Measurements from ENCODE around the gene PPP2R1B.

PPP2R1B gene

DNA sequence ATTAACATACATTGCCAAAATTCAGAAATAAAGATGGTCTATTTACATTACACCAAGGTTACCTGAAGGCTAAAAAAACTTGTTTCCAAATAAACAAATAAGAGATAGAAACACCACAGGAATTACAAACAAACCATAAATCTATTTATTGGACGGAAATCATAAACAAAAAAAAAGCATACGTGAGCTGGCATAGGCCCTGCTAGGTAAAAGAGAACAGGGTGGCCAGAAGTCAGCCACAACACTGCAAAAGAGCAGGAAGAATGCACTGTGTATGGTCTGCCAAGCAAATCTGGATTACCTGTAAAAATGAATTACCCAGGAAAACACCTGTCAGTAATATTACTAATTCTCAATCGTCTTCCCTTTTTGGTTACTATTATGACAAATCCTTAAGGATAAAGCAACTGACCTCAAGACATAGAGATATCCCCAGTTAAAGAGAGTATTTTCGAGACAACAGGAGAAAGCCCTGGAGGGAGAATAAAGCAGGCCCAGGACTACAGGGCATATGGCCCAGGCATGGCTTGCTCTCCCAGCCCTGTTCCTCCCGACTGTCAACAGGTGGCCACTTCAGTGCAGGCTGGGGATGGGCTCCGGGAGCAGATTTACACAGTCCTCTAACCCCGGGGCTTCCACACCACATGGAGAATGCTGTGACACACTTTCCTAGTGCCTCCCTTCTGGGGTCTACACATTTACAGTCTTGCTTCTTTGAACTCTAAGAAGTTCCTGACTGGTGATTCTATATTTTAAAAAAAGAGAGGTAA, 18.0 kb downstream of the PPP2R1B start:
- no peak for DNase-seq (ENCODE audit: low spot score)

DNA sequence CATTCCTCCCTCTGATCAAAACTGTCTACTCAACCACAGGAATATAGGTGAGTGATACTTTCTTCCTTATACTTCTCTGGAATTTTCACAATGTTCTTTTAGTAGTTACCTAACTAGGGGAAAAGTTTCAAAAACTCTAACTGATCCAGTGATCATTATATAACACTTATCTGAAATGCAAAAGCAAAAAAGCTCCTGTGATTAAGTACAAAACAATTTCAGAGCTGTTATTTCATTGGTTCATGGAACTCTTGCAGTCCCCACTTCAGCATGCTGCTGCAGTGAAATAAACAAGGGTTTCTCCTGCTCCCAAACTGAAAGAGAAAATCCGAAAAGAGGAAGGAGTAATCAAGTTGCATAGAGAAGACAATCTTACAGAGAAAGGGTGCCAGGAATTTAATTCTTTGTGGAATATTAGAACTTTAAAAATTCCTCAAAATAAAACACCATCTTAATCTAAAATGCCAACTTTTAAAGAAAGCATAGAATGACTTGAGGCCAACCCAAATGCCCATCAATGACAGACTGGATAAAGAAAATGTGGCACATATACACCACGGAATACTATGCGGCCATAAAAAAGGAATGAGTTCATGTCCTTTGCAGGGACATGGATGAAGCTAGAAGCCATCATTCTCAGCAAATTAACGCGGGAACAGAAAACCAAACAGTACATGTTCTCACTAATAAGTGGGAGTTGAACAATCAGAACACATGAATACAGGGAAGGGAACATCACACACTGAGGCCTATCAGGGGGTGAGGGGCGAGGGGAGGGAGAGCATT, 20.3 kb downstream of the PPP2R1B start:
- DNase-seq (ENCODE audit: low spot score): no peak

DNA sequence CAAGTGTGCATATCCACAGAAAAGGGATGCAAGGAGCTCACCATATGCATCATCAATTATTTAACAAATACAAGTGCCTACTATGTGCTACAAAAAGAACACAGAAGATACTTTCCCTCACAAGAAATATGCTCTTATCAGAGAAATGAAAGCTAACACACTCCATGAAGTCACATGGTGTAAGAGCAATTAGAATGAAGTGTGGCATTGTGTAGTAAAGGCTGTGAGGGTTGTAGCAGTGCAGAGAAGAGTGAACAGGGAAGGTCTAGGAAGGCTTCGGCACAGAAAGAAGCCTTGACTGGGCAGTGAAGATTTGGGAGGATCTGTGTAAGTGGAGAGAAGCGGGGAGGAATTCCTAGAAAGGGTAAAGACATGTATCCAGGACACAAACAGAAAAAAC, 22.5 kb downstream of the PPP2R1B start:
- no peak for DNase-seq (ENCODE audit: low spot score)

DNA sequence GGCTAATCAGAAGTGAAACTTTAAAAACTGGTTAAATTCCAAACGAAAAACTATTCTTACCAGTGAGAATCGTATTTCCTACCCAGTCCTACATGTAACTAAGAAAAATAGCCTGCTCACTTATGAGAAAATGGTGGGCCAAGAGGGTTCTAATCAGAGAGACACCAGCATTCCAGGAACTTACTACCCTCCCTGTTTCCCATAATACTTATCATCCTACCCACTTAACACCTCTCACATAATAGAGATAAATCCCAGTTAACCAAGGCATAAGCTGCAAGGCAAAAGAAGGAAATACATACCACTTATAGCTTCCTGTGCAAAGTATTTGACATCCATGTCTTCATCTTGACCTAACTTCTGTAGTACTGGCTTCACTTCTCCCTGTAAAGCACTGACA, 24.4 kb downstream of the PPP2R1B start:
- no peak for DNase-seq (ENCODE audit: low spot score)

DNA sequence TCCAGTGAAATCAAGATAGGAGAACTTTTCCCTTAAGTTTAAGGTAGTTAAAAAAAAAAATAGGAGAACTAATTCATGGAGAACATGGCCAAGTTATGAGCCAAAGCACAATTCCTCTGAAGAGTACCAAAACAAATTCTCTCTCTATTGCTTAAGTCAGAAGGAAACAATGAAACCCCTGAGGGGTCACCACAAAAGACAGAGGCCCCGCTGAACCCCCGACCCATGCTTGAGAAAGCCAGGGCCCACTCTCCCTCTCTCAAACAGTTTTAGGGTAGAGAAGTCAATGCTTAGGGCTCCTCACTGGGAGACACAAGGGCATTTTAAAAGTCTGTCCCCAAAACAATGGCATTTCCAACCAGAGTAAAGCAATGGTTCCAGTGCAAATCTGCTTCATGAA, 26.9 kb downstream of the PPP2R1B start:
- DNase-seq (ENCODE audit: low spot score): no peak

DNA sequence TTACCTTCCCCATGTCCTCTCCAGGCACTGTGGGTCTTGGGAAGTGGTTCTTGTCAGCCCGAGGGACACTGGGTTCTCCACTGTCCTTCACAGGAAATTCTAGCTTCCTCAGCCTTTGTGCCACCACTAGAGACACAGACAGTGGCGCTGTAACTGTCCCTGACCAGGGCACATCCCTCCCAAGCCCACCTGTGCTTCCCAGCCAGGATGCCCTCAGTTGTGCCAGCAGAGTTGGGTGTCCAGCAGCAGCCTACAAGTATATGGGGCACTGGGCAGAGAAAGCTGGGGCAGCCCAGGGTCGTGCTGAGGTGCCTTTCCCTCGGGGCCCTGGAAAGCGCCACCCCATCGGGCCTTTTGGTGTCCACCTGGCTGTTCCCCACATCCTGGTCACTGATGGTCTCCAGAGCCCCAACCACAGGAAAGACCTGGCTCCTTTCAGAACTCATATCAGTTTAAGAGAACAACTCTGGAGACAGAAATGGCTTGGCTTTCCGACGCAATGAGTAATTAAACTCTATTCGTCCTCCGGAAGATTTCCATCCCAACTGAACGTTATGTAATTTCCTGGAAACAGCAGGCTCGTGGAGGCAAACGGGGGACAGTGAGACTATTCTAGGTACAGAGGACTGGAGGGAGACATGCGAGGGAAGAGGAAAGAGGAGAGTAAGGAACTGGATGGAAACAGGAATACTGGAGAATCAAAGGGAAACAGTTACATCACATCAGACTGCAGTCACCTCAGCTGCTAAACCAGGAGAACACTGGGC, 28.6 kb downstream of the PPP2R1B start:
- peak; percentile 72 for DNase-seq (ENCODE audit: low spot score)

DNA sequence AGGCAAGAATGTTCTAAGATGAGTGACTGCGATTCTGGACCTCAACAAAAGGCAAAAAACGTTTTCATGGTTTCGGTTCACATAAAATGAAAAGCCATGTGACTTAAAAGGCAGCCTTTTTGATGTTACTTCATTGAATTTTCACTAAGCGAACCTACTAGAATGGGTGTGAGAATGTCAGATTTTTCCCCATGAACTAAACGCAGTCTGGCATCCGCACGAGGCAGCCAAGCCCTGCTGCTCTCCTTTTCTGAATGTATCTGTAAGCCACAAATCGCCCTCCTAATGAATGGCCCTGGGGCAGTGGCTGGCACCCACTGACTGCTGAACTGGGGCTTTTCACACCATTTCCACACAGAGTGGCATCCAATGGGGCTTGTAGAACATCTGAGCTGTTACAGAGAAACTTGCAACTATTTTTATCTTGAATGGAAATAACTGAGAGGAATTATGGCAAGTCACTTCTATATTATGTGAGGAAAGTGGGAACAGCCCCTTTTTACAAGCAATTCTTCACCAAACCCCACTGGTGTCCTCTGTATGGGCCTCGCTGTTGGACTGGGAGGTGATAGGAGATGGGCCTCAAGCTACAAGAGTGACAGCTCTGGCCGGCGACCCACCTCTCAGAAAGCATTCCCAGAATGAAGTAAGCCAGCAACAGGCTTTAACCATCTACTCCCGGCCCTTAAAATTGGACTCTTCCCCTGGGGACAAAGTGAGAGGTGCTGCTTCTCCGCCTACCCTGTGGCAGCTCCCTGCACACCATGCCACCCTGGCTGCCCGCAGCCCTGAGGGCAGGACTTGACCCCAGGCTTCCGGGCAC, 29.4 kb downstream of the PPP2R1B start:
- DNase-seq (ENCODE audit: low spot score): peak; percentile 60

DNA sequence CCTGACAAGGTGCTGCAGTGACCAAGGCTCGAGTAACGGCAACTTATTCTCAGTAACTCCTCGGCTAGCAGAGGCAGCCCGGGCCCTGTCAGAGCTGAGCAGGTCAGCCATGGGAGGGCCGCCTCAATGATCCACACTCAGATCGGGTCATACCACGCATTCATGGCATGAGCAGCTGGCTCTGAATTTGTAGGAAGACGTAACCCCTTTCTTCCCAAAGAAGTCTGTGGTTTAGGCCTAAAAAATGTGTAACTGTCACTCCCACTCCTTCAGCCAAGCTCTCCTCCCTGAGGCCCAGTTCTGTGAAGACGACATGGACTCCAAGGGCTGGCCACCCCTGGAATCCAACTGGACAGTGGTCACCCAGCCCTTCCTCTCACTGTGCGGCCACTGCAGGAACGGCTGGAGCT, 30.0 kb downstream of the PPP2R1B start:
- peak; percentile 55 for DNase-seq (ENCODE audit: low spot score)

DNA sequence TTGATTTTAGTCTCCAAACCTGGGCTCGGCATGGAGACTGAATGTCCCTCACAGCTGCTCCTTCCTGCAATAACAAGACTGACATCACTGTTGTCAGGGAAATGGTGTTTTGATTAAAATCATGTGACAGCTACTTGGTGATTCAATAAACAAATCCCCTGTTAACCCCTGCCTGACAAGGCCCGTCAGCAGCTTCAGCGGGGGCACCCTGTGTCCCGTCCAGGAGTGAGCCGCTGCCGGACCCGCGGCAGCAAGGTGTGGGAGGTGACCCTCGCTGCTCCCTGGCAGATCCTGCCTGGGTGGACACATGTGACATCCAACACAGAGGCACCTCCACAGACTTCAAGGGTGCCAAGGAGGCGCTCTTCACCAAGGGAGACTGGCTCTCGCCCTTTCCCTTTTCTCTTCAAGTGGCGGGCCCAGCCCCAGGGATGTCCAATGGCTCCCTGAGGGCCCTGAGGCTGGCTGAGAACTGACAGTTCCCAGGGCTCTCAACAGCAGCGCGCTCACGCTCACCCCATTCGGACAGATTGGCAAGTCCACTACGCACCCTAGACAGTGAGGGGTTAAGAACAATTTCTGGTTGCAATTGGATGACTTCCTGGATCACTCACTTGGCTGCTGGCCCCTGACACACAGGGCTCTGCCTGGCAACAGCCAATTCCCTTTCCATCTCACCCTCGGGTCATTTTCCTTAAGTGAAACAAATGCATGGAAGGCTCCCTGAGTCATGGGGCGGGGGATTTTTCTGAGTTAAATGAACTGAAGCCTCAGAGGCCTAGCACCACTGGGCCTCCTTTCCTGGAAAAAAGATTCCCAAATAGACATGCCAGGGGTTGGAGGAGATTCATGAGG, 30.7 kb downstream of the PPP2R1B start:
- peak; percentile 96 for DNase-seq (ENCODE audit: low spot score)

DNA sequence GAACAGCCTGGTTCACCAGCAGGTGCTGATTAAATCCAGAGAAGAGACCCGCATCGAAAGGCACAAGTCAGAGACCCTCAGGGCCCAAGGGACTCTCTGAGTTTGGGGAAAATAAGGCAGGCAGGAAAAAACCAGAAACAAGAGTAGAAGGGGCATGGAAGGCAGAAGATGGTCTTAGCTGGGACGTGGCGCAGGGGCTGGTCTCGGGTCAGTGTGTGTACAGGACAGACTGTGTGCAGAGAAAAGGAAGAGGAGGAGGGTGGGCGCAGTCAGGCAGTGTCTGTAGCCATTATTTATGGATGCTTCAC, 31.3 kb downstream of the PPP2R1B start:
- peak; percentile 48 for DNase-seq (ENCODE audit: low spot score)

DNA sequence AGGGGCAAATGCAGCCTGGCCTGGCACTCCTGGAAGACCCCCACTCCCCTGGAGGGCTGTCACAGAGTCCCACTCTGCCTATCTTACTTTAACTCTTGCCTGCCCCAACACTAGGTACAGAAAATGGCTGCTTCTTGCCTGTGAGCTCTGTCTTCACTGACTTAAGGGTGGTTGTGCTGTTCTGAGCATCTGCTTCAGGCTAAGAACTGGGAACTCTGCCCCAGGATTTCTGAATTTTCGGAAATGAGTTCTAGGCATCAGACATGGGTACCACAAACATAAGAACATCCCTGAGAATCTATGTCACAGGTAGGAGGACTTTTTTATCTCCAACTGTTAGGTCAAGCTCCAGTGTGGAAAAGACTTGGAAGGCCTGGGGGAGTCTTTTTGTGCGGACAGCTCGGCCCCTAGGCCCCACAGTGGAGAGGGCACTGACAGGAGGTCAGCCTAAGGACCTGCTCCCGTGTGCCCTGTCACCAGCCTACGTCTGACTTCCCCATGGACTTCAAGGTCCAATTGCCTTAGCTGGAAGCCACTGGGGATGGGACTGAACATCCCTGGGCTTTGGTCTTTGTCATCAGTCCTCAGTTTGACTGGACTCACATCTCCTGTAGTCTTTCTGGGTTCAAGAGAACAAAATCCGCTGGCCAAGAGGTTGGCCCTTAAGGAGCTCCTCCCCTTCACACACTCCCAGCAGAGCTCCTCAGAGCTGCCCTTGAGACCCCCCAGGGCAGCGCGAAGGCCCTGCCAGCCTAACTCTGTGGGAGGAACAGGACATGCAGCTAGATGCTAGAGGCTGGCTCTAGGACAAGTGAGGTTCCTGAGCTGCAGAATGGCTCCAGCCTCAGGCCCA, 31.9 kb downstream of the PPP2R1B start:
- DNase-seq (ENCODE audit: low spot score): no peak

DNA sequence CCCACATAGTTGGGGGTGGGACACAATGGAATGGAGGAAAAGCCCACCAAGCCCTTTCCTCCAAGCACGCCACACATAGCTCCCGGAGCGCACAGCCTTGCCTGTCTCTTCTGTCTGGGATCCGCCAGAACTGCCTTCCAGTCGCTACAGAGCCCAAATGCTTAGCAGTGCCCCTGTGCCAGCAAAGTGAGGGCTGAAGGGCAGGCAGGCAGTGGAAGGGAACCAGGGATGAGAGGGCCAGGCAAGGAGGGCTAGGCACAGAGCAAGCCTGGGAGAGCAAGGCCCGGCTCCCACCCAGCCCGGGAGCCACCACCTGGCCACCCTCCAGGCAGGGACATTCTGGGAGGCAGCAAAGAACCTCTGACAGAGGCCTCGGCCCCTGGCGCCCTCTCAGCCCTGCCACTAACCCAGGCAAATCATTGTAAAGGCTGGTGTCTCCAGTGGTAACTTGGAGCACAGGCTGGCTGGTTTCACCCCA, 32.5 kb downstream of the PPP2R1B start:
- no peak for DNase-seq (ENCODE audit: low spot score)

DNA sequence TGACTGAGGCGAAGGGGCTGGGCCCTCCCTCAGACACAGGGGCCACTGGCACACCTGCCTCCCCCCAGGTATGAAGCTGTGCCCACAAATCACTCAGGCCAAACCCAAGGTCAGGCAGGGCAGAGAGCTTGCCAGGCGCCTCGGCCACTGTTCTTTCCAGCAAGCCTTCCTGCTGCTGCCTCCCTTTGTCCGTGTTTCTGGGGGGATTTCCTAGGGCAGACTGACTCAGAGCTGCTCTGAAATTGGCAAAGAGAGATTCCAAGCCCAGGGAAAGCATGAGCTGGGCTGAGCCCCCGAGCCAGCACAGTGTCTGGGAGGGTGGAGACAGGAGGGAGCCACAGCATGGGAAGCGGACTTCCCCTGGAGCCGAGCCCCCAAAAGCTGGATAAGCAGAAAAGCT, 33.2 kb downstream of the PPP2R1B start:
- no peak for DNase-seq (ENCODE audit: low spot score)

DNA sequence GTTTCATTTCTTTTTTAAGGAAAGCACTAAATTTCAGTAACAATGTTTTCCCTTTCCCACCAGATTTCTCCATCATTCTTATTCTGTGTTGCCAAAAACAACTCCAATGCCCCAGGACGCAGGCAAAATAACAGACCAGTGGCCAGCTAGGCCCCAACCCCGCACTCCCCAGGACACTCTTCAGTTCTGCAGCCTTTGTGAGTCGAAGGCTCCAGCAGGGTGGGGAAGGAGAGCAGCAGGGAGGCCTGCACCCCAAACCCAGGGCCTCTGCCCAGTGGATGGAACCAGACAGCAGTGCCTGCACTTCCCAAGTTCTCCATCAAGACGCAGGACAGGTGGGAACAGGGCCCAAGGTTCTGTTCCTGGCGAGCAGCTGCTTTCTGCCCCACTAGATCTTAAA, 34.4 kb downstream of the PPP2R1B start:
- no peak for DNase-seq (ENCODE audit: low spot score)

DNA sequence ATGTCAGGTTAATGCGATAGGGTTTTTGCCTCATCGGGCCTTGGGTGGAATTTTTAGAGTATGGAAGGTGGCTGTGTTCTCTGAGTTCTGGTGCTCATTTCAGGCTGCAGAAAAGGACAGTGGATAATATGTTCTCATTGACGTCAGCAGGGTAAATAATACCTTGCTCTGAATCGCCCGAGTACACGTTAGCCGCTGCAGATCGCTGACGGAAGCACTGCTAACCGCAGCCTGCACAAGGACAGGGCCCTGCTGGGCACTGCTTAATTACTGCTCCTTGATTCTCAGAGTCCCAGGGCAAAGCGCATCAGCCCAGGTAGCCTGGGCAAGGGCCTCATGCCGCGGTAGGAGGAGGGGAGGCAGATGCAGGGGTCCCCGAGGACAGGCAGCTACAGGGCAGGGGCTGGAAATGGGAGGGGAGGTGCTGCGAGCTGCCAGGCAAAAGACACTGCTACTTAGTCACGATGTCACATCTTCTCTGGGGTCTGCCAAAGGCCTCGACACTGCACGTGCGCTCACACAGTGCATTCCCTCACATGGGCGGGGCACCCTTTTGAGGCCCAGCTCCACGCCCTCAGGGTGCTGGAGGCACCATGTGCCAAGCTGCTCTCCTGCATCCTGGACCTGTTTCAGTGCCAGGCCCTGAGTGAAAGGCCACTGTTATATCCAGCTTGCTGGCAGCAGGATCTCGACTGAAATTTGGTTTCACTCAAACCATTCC, 35.2 kb downstream of the PPP2R1B start:
- DNase-seq (ENCODE audit: low spot score): peak; percentile 72

DNA sequence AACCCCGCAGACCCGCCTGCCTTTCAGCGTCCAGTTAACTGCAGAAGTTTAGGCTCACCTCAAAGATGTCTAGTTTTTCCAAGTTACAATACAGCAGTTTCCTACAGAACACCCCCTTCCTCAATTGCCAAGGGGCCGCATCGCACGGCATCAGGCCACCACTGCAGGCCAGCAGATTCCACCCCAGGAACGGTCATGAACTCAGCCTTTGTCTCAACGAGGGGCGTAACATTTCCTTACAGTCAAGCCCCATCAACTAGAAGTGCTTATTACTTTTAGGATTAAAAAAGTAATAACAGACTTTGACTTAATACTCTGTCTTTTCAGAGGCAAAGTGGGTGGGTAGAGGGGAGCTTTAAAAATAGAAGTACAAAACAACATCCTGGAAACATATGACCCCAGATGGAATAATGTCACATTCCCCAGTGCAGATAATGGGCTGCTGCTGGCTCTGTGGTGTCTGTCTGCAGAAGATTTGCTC, 36.3 kb downstream of the PPP2R1B start:
- no peak for DNase-seq (ENCODE audit: low spot score)

DNA sequence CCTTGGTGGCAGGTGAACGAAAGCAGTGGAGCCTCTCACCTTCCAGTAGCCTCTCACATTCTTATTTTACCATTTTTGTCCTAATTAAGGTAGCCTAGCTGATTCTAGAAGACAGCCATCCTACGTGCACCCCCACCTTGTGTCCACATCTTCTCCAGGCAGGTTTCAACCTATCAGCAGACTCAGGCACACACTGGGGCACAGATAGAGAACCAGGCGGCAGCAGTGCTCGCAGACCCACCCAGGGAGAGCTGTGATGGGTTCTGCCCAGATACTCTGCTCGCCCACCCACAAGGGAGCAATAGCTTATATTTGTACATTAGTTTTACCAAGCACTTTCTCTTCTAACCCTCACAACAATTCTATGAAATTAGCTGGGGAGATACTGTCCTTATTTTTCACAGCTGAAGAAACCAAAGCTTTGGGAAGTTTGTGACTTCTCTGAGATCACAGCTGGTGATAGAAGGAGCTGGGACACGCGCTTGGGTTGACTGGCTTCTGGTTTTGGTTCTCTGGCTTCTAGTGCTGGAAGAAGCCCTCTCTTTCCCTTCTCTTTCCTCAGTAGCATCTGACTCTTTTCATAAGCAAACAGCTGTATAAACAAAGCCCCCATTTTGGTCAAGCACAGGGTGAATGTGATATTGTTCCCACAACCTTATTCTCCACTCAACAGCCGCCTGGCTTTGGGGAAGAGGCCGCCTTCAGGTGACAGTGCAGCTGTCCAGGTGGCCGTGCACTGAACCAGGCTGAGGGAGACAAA, 36.9 kb downstream of the PPP2R1B start:
- DNase-seq (ENCODE audit: low spot score): no peak

DNA sequence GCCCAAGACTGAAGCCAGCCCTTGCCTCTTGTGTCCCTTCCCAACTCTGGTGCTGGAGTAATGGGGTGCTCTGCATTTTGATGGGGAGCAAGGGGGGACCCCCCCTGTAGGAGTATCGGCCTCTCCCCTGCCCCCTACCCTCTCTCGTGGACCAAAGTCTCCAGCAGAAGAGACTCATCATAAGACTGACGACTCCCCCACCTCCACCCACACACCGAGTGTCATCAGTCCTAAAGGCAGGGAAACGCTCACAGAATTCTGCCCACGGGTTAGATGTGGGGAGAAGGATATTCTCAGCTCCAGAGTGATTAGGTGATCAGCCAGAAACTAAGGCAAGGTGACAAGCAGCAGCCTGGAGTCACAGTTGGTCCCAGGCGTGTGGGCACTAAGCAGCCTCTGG, 38.8 kb downstream of the PPP2R1B start:
- no peak for DNase-seq (ENCODE audit: low spot score)
